Epithelial cell of proximal tubule (primary cell): ENCODE results near the gene MLST8. TPM values are rescaled to one million over a fixed set of nuclear protein-coding genes. Genes with fewer than 3 reads are reported as not detected.
"Not testable (repeated sequence)": the region's sequence is repeated elsewhere in the genome, so short reads cannot be mapped to it uniquely, and the experiment has no call there.

Experiments used
- DNase-seq: peaks from one replicate; pipeline ENCODE4 v3.0.0-alpha.2; 2011; ENCODE audit warnings: low read depth
- H3K4me3 ChIP-seq: 2 replicates; pipeline ENCODE4 v1.5.1; 2011; ENCODE audit warnings: low read depth, mild to moderate bottlenecking, low read length
- CTCF ChIP-seq: conservative IDR thresholded peaks from 2 replicates; pipeline ENCODE4 v1.5.1; 2012; ENCODE audit warnings: low read depth, mild to moderate bottlenecking, low read length
- total RNA-seq: library from RNA; depleted of rRNA; stranded (reverse); fragments of >200 nt; gene quantifications from 2 replicates; pipeline ENCODE4 v1.2.3, GENCODE V29; 2015

The MLST8 gene
- total RNA-seq, 1 donor from 2014 or later, result 98.2 TPM

DNA sequence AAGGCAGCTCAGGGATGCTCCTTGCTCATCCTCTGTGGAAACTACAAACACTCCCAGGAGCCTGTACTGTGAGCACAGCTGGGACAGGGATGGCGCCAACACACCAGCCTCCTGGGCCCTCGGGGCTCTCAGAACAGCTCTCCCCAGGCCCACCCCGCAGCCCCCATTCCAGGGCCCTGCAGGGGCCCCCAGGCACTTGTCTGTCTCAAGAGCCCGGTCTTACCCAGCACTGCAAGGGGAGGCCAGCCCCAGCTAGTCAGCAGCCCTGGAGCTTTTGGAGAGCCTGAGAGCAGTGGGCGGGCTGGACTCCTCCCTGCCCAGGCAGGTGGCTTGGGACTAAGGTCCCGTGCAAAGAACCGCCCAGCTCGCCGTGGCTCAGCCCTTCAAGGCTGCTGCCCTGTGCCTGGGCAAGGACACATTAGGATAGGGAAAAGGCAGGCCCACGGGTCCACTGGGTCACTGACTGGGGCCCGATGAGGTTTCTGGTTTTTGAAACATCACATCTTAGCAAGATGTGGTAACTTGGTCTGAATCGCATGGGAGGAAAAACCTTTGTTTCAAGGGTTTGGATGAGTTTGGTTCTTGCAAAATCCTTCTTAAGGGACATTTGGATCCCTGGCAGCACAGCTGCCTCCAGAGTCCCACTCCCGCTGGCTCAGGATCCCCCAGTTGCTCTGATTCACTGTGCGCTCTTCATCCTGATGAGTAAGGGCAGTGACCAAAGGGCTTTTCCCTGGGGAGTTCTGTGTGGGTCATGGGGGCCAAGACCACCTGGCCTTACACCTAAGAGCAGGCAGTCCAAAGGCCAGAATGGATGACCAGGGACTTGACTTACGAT lies 33.8 kb downstream of the MLST8 start:
- DNase-seq, result no peak
- no peak overlapping the region for H3K4me3 ChIP-seq
- TF ChIP-seq CTCF, result no peak

DNA sequence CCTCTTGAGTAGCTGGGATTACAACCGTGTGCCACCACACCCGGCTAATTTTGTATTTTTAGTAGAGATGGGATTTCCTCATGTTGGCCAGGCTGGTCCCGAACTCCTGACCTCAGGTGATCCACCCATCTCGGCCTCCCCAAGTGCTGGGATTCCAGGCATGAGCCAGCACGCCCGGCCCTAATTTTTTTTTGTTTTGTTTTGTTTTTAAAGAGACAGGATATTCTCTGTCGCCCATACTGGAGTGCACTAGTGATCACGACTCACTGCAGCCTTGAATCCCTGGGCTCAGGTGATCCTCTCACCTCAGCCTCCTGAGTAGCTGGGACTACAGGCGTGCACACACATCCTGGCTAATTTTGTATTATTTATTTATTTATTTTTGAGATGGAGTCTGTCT lies 35.1 kb downstream of the MLST8 start:
- not testable (repeated sequence) for H3K4me3 ChIP-seq, DNase-seq

DNA sequence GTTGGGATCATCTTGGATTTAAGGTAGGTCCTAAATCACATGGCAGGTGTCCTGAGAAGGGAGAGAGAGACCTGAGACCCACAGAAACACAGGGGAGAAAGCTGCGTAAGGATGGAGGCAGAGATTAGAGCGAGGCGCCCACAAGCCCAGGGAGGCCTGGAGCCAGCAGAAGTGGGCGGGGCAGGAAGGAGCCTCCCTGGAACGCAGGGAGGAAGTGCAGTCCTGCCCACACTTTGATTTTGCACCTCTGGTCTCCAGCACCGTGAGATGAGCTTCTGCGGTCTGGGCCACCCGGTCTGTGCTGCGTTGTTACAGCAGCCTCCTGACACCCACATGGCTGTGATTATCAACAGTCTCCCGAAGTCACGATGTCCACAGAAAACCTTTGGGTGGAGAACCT lies 37.3 kb downstream of the MLST8 start:
- TF ChIP-seq CTCF, result no peak
- no peak for DNase-seq
- no peak overlapping the region for H3K4me3 ChIP-seq

GRCh38 chr16:2243031-2243528 lies 37.8 kb downstream of the MLST8 start:
- TF ChIP-seq CTCF, result no peak
- H3K4me3 ChIP-seq, result no peak overlapping the region
- no peak for DNase-seq

GRCh38 chr16:2243781-2244180 lies 38.5 kb downstream of the MLST8 start:
- TF ChIP-seq CTCF, result no peak

GRCh38 chr16:2244301-2244700 lies 39.0 kb downstream of the MLST8 start:
- no peak for DNase-seq
- no peak overlapping the region for H3K4me3 ChIP-seq
- no peak for TF ChIP-seq CTCF

More at GRCh38 chr16:2243781-2244180, 38.5 kb downstream of the MLST8 start:
- H3K4me3 ChIP-seq, result no peak overlapping the region
- no peak for DNase-seq

DNA sequence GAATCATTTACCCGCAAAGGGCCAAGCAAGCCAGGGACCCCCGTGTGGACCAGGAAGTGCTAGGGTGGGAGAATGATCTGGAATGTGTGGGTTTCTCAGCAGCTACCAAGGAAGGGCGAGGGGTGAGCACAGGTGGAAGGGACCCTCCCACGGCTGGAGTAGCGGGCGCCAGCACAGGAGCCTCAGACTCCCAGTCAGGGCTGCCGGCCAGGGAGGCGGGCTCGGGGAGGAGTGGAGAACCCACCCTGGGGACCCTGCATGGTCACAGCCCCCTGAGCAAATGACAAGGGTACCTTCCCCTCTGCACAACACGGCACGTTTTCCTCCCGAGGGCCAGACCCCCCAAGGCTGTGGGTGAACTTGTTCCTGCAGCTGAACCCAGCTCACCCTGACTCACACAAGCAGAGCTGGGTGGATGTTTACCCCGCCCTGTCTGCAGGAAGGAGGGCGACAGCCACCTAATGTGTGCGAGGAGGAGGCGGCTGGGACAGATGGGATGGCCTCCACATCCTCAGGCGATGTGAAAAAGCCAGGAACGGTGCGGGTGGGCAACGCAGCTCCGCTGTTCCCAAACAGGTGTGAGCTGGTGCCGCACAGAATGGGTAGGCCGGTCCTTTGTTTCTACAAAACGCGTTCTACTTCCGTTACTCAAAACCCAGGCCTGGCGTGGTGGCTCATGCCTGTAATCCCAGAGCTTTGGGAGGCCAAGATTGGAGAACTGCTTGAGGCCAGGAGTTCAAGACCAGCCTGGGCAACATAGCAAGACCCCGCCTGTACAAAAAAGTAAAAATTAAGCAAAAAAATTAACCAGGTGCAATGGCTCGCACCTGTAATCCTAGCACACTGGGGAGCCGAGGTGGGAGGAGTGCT lies 39.9 kb downstream of the MLST8 start:
- no peak overlapping the region for H3K4me3 ChIP-seq
- no peak for TF ChIP-seq CTCF
- DNase-seq, result no peak
